GM18507 (cell line): ENCODE data around the gene RDM1.

Experiments used
- DNase-seq: peaks from one replicate; pipeline ENCODE4 v3.0.0; 2011; ENCODE audit warnings: low read depth; ENCODE audit not compliant: insufficient read length; ENCODE audit errors: extremely low spot score
- FAIRE-seq: peaks from 2 replicates; lab custom pipeline; 2011; peaks lifted over from hg19 to GRCh38; lab: Jason Lieb, UNC

Gene RDM1, protein sequence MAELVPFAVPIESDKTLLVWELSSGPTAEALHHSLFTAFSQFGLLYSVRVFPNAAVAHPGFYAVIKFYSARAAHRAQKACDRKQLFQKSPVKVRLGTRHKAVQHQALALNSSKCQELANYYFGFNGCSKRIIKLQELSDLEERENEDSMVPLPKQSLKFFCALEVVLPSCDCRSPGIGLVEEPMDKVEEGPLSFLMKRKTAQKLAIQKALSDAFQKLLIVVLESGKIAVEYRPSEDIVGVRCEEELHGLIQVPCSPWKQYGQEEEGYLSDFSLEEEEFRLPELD

DNA sequence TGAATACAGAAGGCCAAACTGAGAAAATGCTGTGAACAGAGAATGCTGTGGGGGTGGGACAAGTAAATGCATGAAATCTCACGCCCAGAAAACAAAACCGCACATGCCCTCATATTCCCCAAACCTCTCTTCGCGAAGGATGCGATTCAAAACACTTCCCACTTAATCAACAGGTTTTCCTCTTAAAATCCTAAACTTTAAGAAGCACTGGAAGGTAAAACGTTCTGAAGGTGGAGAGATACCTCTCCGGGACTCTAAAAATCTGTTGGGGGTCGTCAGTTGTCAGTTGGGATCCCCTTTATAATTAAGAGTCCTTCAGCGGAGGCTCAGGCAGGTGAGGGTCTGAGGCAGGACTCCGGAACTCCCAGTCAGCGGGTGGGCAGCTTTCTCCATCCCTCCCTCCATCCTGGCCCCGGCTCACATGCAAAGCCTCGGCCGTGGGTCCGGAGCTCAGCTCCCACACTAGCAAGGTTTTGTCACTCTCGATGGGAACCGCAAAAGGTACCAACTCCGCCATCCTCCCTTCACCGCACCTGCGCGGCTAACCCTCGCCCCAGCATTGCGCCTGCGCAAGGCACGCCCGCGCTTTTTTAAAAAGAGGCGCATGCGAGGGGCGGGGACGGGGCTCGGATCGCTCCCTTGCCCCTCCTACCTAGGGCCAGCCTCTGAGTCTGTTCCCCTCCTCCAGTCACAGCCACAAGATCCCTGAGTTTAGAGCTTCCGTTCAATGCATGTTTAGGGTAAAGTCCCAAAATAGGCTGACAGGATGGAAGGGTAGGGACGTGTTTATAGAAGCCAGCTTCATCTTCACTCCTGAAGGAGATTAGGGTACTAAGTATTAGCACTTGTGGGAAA is at the start of gene RDM1:
Gene RDM1, minus strand, starts transcription at position 563 of the 855 bp plus-strand sequence. Its CDS starts 46 bp downstream, at position 517.
- FAIRE-seq (no peak), DNase-seq (peak; percentile 93)

DNA sequence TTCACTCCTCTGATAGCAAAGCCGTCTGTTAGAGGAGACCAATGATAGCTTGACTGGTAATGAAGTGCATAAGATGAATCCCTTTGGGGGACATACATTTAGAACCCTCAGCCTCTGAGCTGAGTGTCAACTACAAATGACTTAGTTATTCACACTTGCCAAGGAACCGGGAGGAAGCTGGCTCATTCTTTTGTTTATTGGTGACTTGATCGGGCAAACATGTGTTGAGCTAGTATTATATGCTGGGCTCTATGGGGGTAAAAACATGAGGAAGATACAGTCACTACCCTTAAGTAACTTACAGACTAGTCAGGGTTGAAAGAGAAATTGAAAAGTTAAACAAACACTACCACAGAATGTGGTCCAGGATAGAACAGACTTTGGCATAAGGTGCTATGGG is 47.8 kb upstream of the RDM1 start:
- DNase-seq (no peak), FAIRE-seq (no peak)

DNA sequence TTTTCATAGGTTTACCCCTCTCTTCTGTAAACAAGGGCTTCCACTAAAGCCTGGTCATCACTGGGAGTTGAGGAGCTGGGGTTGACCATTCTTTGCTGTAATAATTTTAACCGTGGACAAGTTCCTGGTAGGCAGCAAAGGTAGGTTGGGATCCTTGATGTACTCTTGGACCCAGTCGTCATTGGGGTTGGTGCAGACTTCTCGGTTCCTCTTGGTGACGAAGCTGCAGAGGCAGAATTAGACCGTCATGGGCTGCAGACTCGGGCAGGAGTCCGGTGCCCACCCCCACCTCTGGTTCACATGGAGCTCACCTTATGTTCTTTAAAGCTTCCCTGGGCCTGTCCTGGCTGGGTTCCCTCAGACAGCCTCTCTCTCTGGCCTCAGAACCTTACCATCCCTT is 46.9 kb upstream of the RDM1 start:
- FAIRE-seq = no peak

DNA sequence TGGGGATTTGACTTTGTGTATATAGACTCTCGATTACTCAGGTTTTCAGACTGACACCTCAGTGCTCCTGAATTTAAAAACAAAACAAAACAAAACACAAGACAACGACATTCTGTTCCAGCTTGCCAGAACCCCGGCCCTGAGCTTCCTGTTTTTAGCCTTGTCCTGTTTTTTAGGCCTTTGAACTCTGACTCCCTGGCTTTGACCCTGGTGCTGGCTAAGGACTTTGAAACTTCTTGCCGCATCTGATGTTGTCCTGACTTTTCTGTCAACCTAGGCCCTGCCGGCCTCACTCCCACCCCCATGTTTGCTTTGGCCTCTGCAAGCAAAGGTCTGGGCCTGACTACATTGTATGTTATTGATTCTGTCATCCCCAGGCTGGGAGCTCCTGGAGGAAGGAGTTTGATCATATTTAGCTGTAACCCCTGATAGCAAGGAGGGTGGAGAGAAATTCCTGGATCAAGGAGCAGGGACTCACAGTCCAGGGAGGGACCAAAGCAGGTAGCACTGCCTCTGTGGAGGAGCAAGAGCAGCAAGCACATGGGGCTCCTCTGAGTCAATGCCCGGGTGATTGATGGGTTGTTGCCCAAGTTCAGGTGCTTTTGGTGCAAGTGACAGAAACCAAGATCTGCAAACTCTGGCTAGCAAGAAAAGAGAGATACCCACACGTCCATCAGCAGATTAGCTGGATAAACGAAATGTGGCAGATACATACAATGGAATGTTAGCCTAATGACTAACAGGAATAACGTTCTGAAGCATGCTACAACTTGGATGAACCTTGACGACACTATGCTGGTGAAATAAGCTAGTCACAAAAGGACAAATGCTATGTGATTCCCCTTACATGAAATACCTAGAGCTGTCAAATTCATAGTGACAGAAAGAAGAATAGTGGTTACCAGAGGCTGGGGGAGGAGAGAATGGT is 43.0 kb upstream of the RDM1 start:
- no peak for FAIRE-seq
- no peak for DNase-seq

More for the DNA sequence above, 46.9 kb upstream of the RDM1 start:
- DNase-seq = no peak

DNA sequence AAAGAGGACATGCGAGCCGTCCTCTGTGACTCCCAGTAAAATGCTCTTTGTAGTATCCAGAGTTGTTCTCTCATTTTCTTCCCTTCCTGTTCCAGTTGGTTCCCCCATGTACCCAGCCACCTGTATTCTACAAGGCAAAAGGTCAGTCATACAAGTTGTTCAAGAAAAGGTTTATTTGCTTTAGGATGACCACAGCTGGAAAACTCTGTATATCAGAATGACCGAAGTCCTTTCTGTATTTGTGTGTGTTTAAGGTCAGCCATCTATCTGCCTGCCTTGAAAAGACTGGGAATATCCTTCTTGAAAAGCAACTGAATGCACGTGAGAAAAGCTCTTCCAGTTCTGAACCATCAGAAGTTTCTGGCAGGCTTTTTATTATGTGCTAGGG is 42.4 kb upstream of the RDM1 start:
- DNase-seq (no peak), FAIRE-seq (no peak)

DNA sequence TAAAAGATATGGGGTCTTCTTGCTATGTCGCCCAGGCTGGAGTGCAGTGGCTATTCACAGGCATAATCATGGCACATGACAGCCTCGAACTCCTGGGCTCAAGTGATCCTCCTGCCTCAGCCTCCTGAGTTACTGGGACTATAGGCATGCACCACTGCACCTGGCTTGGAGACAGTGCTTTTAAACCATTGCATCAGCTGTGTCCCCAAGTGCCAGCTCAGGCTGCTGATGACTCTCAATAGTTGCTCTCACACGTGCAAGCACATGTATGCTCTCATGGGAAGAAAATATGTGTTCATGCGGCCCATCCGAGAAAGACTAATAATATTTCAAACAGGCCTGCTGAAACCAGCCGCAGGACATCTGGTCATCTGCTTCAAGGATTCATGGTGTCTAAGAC is 42.0 kb upstream of the RDM1 start:
- FAIRE-seq = no peak
- DNase-seq = no peak

DNA sequence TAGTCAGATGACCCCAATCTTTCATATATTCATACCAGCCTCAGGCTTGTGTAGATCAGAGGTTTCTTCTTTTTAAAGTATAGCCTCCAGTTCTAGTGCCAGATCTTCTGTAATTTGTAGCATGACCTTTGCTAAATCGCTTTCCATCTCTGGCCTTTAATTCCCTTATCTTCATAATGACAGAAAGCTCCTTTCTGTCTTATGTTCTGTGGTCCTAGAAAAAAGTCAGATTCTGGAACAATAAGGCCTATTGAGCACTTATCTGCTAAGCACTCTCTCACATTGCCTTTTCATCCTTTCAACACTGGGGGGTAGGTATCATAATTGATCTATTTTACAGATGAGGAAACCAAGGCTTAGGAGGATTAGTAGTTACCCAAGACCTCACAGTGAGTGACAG is 41.5 kb upstream of the RDM1 start:
- FAIRE-seq = no peak
- no peak for DNase-seq

DNA sequence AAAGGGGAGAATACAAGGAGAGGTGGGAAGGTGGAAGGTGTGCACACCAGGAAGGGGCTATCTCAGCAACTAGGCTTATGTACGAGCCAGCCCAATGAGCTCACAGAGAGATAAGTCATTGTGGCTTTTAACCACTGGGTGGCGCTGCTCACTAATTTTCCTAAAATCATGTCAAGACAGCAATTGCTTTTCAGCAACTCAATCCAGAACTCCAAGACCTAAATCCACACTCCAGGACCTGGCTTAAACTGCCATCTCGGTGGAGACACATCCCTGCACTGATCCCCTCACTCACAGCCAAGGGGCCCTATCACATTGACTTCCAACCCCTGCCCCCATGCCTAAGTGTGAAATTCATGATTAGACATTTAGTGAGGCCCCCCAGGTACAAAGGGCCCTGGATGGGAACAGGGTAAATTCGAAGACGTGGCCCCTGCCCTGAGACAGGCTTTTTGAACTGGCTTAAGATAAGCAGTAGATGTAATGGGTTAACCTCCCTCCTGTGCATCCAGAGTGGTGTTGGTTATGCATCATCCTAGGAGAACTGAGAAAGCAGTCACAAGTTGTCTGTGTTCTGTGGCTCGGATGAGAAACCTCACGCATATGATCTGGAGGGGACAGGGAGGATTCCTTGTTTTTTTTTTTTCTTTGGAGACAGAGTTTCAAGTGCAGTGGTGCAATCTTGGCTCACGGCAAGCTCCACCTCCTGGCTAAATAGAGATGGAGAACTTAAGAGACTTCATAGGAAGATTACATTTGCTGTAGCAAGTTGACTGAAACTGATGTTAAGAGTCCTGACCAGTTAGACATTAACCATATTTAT is 39.2 kb upstream of the RDM1 start:
- DNase-seq (peak; percentile 39), FAIRE-seq (no peak)

DNA sequence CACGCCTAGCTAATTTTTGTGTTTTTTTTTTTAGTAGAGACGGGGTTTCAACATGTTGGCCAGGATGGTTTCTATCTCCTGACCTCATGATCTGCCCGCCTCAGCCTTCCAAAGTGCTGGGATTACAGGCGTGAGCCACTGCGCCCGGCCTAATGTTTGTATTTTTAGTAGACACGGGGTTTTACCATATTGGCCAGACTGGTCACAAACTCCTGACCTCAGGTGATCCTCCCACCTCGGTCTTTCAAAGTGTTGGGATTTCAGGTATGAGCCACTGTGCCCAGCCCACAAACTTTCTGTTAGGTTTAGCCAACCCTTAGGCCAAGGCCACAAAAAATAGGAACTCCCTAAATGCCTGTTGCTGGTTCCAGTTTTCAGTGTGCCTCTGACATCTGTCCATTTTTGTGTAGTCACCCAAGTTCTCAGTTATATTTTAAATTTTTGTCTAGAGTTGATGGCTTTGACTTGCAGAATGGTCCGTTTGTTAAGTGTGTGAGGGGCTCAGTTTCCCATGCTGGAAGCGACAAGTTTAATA is 38.0 kb upstream of the RDM1 start:
- no peak for DNase-seq
- FAIRE-seq = no peak

DNA sequence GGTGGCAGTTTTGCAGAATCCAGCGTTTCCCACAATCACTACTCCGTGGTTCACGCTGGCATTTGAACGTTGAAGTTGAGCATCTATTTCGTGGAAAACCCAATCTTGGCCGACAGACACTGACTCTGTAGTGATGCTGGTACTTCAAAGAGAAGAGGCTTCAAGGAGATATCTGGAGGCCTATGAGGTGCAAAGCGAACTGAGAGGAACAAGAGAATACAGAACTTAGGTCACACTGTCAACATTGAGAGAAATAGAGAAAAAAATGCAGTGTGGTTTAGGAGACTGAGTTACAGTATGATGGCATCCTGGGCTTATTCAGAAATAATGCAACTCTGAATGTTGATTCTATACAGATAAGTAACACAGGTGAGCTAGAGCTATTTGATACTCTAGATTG is 34.7 kb upstream of the RDM1 start:
- DNase-seq (no peak), FAIRE-seq (no peak)

DNA sequence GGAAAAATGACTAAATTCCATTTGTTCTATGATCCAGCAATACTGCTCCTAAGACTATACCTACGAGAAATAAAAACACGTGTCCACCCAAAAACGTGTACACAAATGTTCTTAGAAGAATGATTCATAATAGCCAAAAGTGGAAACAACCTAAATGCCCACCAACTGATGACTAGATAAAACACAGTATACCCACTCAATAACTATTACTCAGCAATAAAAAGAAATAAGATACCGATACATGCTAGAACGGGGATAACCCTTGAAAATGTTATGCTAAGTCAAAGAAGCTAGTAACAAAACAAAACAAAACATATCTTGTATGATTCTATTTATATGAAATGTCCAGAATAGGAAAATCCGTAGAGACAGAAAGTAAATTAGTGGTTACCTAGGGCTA is 33.1 kb upstream of the RDM1 start:
- no peak for FAIRE-seq

DNA sequence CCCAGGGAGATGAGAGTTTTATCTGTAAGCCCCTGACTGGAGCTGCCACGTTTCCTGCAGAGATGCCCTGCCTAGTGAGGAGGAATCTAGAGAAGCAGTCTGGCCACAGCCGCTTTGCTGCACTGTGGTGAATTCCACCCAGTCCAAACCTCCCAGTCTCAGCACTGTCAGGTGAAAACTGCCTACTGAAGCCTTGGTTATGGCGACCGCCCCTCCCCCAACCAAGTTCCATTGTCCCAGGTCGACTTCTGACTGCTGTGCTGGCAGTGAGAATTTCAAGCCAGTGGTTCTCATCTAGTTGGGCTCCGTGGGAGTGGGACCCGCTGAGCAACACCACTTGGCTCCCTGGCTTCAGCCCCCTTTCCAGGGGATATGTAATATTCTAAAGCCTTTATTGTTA is 23.1 kb upstream of the RDM1 start:
- no peak for FAIRE-seq
- no peak for DNase-seq

More for the DNA sequence above, 33.1 kb upstream of the RDM1 start:
- no peak for DNase-seq

DNA sequence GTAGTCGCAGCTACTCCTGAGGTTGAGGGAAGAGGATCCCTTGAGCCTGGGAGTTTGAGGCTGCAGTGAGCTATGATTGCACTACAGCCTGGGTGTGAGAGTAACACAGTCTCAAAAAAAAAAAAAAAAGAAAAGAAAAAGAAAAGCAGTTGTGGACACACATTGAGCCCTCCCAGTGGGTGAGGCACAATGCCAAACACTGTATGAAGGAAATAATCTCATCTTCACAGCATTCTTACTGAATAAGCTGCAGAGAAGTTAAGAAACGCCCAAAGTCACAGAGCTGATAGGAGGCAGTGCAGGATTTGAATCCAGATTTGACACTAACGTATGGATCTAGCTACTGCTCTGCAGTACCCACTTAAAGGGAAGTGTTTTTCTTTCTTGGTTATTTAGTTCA is 18.8 kb upstream of the RDM1 start:
- FAIRE-seq = no peak
- no peak for DNase-seq

DNA sequence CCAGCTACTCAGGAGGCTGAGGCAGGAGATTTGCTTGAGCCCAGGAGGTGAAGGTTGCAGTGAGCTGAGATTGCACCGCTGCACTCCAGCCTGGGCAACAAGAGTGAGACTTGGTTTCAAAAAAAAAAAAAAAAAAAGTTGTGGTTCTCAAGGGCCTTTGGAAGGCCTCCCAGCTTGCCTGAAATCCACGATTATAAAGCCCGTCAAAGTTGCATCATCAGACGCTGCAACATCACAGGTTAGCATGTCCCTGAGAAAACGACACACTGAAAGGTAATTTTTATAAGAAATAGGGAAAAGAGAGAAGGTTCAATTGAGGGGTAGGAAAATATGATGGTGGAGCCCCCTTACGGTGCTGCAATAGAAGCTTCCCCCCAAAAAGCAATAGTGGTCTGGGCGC is 17.5 kb upstream of the RDM1 start:
- FAIRE-seq (no peak), DNase-seq (no peak)

DNA sequence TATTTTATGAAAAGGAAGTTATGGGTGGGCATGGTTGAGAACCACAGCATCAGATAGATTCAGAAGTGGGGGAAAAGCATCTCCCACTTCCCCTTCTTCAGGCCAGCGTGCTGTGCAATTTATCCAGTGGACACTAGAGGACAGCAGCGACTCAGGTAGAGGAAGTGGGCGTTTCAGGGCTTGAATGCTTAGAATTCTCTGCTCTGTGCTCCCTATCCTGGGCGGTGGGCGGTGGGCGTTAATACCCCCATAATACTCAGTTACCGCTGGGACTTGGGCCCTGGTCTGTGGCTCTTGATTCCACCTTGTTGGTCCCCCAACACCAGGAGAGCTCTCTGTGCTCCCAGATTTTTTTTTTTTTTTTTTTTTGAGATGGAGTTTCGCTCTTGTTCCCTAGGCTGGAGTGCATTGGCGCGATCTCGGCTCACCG is 16.6 kb upstream of the RDM1 start:
- FAIRE-seq = no peak
- no peak for DNase-seq

DNA sequence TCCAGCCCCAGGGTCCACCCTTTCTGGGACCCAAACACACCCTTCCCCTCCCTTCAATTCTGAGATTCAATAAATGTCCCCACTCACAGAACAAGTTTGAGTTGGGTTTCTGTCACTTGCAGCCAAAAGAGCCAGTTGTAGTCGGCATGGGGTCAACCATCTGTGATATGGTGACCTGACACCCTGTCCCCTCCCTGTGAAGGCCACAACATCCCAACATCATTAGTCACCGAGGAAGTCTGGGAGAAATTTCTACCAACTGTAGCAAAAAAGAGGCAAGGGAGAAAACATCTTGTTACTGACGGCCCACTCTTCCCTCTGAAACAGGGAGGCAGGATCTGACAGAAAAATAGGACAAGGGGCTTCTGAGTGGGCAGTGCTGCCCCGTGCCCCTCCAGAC is 13.6 kb upstream of the RDM1 start:
- DNase-seq = no peak
- no peak for FAIRE-seq

DNA sequence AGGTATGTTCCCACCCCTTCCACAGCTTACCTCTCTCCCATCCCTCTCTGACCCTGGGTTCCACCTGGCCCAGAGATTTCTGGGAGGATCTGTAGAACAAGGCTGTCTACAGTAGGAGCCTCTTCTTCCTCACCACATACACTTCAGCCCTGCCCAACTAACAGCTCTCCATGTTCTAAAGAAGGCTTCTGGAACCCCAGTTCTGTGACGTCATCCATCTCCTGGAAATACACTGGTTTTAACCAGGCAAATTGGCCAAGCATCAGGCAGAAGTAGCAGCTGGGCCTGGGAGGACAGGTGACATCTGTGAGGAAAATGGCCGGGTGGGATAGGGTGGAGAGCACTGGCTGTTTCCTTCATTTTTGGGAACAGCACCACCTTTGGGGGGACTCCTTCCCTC is 13.0 kb upstream of the RDM1 start, which contains the start of gene LYZL6:
Gene LYZL6, minus strand, starts transcription at position 177 of the 400 bp plus-strand sequence. CDS start 4,357 bp downstream, outside the sequence.
- no peak for FAIRE-seq

DNA sequence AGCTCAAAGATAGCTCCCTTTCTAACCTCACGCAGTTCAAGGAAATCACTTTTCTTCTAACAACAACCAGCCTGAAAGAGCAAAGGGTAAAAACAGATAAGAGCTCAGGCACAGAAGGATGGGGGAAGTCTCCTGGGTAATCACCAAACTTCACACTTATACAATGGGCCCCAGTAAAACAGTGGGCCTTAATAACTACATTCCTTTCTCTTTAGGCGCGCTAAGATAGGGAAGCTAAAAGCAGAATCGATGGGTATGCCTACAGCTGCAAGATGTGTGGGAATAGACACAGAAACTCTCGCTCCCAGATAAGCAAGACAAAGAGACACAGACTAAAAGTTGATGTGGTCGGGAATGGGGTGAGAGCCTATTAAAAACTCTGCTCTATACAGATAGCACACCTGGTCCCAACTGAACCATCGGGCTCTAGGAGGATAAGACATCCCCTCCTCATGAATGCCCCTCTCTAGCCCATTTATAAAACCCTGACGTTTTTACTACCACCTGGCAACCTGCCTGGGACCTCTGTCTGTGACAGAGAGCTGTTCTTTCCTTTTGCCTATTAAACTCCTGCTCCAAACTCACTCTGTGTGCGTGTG is 12.1 kb upstream of the RDM1 start:
- FAIRE-seq = no peak
- no peak for DNase-seq

More for the DNA sequence above, 13.0 kb upstream of the RDM1 start, which contains the start of gene LYZL6:
- DNase-seq = no peak
